HG03175 (cell line): ENCODE measurements around the gene ACCS.

Experiments used
- ATAC-seq: cut with Tn5 transposase; IDR thresholded peaks from one replicate; pipeline ENCODE4 v1.9.1; 2021; ENCODE audit warnings: mild to moderate bottlenecking, moderate library complexity; ENCODE audit not compliant: unreplicated experiment

Gene ACCS, protein sequence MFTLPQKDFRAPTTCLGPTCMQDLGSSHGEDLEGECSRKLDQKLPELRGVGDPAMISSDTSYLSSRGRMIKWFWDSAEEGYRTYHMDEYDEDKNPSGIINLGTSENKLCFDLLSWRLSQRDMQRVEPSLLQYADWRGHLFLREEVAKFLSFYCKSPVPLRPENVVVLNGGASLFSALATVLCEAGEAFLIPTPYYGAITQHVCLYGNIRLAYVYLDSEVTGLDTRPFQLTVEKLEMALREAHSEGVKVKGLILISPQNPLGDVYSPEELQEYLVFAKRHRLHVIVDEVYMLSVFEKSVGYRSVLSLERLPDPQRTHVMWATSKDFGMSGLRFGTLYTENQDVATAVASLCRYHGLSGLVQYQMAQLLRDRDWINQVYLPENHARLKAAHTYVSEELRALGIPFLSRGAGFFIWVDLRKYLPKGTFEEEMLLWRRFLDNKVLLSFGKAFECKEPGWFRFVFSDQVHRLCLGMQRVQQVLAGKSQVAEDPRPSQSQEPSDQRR

DNA sequence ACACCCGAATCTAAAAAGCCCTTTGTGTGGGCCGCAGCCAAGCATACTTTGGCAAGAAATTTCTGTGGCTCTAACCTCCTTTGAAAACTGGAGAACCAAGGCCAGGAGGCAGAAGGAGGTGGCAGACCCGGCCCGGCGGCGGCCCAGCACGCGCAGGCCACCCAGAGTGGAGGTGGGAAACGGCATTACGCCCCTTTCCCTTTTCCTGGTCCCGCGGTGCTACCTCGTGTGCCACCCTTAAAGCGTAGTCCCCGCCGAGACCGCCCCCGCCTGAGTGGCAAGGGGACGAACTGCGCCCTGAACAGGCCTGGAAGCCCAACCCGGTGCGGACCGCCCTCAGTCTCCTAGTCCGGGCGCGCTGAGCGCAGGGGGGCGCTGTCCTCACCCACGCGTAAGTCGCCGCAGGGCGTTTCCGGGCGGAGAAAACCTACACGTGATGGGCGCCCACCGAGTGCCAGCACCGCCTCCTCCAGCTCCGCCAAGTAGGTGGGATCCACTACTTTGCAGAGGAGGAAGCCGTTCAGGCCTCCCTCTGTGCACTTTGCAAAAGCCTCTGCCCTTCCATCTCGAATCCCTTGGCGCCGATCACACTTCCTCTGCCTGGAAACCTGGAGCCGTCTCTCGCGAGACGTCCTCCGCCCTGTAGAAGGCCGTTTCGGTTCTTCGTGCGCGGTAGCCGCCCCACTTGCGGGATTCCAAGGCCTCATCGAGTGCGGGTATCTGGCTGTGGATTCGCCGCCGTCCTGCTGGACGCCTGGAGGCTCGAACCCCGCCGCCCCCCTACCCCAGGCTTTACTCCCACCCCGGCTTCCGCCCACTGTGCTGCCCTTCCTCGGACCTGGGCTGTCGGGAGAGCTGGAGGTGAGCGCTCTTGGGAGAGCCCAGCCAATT lies at the start of gene ACCS:
Gene ACCS (plus strand): TSS at position 430 of the 891 bp plus-strand sequence. CDS start 1,358 bp downstream, outside the sequence.
- peak; percentile 97 for ATAC-seq

DNA sequence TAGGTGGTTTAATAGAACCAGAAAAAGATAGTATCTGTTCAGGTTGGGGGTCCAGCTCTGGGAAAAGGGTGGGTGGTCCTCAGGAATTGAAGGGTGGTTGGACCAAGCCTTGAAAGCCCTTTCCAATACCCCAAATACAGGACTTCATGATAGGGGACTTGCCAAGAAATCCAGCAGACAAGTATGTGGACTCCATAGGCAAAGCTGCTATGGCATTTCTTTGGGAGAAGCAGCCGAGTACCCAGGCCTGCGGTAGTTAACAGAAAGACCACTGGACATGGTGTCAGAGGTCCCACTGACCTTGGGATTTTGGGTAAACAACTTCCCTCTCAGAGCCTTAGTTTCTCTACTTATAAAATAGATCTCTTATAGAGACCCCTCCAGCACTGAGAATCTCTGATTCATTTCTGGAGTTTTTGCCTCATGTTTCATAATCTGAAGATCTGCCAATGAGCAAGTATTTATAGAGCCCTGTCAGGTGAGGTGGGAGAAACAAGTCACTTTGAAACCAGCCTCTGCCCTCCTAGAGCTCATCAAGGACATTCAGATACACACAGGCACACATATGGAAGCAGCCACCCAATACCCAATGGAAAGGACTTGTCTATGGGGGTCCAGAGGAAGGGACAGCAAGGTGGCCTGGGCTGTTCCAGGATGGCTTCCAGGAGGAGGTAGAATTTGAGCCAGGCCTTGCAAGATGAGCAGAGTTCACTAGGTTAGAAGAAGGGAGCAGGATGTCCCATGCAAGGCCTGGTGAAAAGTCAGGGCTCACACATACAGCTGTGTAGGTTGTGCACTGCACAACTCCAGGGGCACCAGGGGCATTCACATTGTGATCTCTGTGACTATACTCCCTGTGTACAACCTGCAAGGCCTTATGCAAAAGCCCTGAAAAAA lies 49.3 kb upstream of the ACCS start:
- ATAC-seq: no peak

DNA sequence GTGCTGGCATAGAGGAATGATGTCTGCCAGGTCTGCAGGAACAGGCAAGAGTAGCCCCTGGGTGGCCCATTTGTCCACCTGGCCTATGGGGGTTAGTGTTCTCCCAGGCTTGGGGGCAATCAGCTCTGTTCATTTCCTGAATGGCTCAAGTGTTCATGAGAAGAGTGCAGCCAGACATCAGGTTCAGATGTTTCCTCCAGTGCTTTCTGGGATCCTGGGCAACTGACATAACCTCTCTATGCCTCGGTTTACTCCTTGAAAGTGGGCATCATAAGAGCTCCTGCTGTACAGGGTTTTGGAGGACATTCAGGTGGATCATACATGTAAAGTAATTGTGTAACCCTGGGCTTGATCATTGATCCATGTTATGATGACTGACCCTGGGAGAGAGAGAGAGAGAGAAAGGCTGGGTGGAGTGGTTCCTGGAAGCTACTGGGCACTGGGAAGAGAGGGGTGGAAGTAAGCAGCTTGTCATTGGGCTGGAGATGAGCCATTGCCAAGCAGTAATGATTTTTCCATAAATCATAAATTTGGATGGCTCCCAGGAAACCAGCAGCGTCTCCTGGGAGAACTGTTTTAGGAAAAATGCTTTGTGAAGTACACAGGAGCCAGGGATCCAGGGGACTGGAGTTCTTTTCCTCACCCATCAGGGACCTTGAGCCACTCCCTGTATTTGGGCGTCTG lies 48.5 kb upstream of the ACCS start:
- ATAC-seq: no peak

DNA sequence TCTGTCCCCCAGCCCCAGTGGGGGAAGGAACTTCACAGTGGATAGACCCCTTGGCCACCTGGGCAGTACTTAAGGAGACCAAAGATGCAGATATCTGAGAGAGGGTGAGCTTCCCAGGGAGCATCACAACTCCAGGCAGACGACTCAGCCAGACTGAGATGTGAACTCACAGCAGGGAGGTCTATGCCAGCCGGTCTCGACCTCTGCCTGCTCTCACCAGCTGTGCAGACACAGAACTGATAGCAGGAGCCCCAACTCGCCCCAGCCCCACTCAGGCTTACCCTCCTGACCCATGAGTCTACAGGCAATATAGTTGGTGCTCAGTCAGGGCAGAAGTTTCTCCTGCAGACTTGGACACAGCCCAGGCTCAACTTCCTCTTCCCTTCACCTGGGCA lies 47.9 kb upstream of the ACCS start:
- no peak for ATAC-seq

DNA sequence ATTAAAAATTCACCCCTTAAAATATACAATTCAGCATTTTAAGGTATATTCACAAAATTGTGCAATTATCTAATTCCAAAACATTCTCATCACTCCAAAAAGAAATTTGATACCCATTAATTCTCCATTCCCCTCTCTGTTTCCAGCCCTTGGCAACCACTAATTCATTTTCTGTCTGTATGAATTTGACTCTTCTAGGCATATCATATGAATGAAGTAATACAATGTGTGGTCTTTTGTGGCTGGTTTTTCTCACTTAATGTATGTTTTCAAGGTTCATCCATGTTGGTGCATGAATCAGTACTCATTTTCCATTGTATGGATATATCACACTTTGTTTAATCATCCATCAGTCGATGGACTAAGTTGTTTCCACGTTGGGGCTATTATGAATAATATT lies 47.2 kb upstream of the ACCS start:
- no peak for ATAC-seq

DNA sequence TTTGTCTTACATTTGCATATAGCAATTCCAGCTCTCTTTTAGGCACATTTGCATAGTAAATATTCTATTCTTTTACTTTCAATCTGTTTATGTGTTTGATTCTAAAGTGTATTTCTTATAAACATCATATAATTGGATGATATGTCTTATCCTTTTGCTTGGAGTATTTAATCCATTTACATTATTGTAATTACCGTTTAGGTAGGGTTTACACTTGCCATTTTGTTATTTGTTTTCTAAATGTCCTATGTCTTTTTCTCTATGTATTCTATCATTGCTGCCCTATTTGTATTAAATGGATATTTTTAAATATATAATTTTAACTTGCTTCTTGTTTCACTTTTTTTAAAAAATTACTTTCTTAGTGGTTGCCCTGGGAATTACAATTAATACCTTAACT lies 41.1 kb upstream of the ACCS start:
- no peak for ATAC-seq

DNA sequence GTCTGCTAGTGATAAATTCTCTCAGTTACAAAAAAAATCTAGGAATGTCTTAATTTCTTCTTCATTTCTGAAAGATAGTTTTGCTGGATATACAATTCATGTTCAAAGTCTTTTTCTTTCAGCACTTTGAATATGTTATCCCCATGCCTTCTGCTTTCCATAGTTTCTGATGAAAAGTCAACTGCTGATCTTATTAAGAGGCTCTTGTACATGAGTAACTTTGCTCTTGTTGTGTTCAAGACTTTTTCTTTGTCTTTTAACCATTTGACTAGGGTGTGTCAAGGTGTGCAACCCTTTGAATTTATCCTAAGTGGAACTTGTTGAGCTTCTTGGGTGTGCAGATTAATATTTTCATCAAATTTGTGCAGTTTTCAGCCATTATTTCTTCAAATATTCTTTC lies 40.3 kb upstream of the ACCS start:
- ATAC-seq: no peak

DNA sequence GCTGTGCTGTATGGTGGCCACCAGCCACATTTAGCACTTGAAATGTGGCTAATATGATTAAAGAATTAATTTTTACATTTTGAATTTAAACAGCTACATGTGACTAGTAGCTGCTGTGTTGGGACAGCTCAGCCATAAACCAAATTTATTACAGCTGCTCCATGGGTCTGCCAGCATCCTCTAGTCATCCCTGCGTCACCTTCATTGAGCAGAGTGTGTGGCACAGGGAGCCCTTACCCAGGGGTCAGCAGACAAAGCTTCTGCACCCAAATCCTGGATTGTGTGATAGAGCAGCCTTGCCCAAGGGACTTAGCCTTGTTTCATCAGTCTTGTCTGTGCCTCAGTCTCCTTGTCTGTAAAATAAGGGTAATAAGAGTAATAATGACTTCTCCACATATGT lies 37.7 kb upstream of the ACCS start:
- no peak for ATAC-seq

DNA sequence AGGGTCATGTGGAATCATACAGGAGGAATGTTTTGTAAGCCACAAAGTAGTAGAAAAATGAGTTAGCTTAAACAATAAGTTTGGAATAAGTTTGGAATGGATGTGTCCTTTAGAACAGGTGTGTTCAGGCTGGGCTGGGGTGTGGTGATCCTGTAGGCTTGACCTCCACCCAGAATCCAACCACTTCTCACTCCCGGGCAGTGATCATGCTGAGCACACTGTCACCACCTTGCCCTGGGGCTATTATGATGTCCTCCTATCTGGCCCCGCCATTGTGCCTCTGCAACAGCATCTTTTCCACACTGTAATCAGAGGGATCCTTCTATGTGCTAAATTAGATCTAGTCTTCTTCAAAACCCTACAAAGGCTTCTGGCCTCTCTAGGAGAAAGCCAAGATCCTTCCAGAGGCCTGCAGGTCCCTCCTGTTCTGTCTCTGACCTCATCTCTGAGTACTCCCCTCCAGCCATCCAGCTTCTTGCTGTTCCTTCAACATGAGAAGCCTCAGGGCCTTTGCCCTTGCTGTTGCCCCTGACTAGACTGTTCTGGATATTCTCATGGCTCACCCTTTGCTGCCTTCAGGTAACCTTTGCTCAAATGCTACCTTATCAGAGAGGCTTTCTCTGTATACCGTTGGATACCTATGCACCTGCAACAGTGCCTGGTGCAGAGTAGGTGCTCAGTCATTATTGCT lies 37.1 kb upstream of the ACCS start:
- ATAC-seq: no peak

DNA sequence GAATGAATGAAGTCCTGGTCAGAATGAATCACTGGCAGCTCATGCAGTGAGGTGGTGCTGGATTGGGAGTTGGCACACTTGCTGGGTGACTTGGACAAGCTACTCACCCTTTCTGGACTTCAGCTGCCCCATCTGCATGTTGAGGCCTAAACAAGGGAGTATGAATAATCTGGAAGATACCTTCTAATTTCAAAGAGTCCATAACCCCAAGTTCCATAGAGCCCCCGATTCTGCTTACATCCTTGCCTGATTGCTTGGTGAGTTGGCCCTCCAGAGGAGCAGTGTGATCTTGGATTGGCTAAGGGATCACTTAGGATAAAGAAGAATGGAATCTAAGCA lies 36.6 kb upstream of the ACCS start:
- ATAC-seq: no peak

DNA sequence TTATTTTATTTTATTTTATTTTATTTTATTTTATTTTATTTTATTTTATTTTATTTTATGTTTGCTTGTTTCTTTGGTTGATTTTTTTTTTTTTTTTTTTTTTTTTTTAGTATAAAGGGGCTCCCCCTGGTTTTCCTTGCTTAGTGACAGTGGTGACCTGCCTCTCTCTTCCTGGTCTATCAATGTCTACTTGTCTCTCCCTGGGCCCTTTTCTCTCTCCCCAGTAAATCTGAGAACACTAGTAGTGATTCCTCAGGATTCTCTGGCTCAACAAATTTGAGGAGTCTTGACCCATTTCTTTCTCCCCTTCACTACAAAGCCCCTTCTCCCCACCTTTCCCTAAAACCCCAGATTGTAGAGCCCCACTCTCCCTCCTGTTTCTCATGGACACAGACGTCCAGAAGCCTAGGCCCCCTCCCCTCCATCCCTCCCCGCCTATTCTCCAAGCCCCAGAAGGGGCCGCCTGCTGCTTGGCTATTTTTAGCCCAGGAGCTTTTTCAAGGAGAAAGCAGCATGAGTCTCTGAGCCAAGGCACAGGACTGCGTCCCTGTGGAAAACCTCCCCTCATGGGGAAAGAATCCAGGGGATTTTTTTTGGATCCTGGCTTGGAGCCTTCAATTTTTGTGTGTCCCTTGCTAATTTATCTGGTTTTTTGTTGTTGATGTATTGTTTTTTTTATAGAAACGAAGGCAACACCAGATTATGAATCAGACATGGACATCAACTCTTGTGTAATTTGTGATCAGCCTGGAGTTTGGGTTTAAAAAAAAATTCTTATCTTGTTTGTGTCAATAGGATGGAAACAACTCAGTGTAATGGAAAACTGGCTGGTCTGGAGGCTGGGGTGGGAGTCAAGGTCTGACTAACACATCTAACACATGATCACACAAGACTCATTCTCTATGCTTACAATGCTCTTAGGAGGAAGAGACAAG lies 35.8 kb upstream of the ACCS start:
- no peak for ATAC-seq

DNA sequence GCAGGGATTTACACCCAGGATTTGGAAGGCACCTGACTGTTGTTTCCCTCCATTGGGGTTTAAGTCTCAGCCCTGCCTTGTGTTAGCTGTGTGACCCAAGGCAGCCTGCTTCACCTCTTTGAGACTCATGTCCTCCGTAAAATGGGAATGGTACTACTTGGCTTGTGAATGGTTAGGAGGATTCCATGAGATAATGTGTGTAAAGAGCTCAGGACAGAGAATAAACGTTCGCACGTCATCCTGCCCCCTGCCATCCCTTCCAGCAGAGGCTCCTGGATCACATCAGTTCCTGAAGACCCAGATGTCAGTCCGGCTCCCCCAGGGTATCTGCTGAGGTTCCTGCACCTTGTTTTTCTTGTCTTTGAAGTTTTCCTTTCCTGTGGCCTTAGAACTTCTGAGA lies 35.1 kb upstream of the ACCS start:
- no peak for ATAC-seq

DNA sequence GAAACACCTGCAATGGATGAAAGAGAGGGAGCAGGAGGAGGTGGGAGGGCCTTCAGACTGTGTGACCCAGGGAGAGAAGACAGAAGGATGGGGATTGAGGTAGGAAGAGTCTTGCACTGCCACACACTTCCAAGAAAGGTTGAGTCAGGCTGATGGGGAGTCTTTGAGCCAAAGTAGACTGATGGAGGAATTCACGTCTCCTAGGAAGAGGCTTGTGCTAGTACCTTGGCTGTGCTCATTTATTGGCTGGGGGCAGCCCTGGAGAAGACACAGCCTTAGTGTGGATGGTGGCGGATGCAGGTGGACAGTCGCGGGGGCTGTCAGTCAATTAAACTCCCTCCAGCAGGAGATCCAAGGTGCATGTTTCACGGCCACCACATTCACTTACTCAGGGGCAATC lies 34.5 kb upstream of the ACCS start:
- no peak for ATAC-seq

DNA sequence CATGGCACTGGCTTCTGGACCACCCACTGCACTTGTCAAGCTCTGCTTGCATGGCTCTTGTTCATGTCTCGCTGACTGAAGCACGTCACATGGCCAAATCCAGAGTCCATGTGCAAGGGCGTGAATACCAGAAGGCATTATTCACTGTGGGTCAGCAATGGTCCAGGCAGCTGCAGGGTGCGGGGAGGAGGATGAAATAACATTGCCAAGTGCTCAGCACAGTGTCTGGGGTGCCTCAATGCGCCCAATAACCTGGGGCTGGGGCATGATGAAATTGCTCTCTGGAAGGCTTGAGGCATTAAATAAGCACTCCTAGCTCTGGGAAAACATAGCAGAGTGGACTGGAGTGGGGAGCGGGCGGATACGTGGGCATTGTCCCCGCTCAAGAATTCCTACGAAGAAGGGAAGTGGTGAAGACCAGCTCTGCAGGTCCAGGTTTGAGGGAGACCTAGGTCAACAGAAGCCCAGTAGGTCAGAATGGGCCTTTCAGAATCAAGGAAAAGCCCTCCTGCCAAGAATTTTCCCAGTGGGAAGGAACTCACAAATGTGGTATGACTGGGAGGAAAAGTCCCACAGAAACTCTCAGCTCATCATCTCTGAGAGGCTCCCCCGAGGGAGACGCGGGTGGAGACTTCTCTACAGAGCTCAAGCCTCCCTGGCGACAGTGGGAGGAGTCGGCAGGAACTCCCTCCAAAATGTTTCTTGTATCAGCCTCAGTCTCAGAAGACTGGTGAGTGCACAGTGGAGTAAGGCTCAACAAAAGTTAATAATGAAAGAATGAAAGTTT lies 33.6 kb upstream of the ACCS start:
- ATAC-seq: no peak

DNA sequence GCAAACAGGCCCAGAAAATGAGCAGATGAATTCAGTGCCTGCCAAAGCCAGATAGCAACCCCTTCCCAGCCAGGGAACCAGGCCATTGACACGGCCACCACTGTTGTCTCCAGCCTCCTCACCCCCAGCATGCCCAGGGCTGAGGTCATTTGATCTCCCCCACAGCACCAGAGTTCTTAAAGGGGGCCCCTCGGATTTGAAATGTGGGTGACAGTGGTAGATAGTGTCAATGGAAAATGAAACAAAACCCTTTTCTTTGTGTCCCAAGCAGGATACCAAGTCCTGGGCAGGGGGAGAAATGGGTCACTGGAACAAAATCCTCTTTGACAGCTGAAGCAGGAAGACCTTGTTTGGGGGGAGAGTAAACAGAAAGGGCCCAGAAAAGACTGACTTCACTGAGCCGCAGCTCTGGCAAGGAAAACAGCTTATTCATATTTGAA lies 32.6 kb upstream of the ACCS start:
- ATAC-seq: no peak

DNA sequence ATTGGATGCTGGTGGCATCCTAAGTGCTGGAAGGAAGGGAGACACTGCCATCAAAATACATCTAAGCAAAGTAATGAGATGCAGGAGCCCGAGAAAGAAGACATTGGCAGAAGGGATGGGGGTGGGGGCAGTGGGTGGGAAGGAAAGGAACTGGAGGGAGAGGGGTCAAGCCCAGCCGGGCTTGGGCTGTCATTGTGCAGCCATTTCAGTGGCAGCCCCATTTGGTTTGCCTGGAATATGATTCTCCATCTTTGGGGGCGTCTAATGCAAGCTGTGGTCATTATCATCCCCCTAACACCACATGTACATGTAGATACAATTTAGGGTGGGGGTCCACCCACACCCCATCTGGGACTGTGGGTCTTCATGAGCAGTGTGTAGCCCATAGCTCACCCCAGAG lies 32.2 kb upstream of the ACCS start:
- no peak for ATAC-seq

DNA sequence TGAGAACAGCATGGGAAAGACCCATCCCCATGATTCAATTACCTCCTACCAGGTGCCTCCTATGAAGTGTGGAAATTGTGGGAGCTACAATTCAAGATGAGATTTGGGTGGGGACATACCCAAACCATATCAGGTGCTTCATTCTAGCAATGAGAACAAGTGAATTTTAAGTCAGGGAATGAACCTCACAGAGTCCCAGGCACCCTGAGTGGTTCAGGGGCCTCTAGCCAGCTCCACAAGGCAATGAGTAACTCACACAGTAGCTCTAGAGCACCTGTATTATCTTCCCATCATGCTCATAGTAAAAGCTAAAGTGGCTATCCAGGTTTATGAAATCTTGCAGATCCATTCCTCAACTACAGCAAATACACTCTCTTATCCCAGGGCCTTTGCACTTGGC lies 31.4 kb upstream of the ACCS start:
- ATAC-seq: no peak
